Mesothelial cell of epicardium (in vitro differentiated cells): ENCODE data around the gene GPR39. TPM values are rescaled to one million over a fixed set of nuclear protein-coding genes. Genes with fewer than 3 reads are reported as not detected.

ENCODE experiments used
- DNase-seq, 2 experiments: peaks; one replicate each; pipeline ENCODE4 v3.0.0; 2021; ENCODE audit warnings: low spot score in 2 of 2; ENCODE audit not compliant: unreplicated experiment in 2 of 2
- H3K27ac Mint-ChIP-seq: 2 replicates; pipeline ENCODE4 v1.8.0; 2021; ENCODE audit warnings: mixed read lengths
- H3K27me3 Mint-ChIP-seq: 2 replicates; pipeline ENCODE4 v1.8.0; 2021; ENCODE audit warnings: low read depth, mixed read lengths
- H3K36me3 Mint-ChIP-seq: 2 replicates; pipeline ENCODE4 v1.8.0; 2021; ENCODE audit warnings: mixed read lengths
- H3K4me1 Mint-ChIP-seq: 2 replicates; pipeline ENCODE4 v1.8.0; 2021; ENCODE audit warnings: mixed read lengths
- H3K4me3 Mint-ChIP-seq: 2 replicates; pipeline ENCODE4 v1.8.0; 2021; ENCODE audit warnings: mild to moderate bottlenecking, moderate library complexity, mixed read lengths
- H3K9me3 Mint-ChIP-seq: 2 replicates; pipeline ENCODE4 v1.8.0; 2021; ENCODE audit warnings: mixed read lengths
- total RNA-seq: library from RNA; stranded (reverse); gene quantifications from 3 replicates; pipeline ENCODE4 v1.2.1, GENCODE V29; 2021
- TF ChIP-seq, protein P1 (sequence below): fragments of 200-600 bp; sonication (generic); IDR thresholded peaks from one replicate; pipeline ENCODE4 v1.5.0; 2021; ENCODE audit warnings: antibody characterized with exemption; ENCODE audit not compliant: unreplicated experiment

The GPR39 gene
- total RNA-seq, 1 donor from 2014 or later, result 0.31 TPM

DNA sequence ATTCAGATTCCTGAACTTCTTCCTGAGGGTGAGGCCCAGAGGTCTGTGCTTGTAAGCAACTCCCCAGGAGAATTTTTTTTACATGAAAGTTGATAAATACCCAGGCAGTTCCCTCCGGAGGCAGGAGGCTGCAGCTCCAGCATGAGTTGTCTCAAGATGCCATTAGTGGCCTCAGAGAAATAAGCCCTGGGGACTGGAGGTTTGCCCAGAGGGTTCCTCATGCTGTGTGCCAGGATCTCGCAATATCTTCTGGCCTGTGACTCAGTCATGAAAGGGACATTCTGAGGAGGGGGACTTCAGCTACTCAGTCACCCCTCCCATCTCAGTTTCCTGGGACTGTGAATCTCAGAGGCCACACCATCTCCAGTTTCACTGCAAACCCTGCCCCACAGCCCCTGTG is 203.5 kb downstream of the GPR39 start:
- TF ChIP-seq, protein P1, sequence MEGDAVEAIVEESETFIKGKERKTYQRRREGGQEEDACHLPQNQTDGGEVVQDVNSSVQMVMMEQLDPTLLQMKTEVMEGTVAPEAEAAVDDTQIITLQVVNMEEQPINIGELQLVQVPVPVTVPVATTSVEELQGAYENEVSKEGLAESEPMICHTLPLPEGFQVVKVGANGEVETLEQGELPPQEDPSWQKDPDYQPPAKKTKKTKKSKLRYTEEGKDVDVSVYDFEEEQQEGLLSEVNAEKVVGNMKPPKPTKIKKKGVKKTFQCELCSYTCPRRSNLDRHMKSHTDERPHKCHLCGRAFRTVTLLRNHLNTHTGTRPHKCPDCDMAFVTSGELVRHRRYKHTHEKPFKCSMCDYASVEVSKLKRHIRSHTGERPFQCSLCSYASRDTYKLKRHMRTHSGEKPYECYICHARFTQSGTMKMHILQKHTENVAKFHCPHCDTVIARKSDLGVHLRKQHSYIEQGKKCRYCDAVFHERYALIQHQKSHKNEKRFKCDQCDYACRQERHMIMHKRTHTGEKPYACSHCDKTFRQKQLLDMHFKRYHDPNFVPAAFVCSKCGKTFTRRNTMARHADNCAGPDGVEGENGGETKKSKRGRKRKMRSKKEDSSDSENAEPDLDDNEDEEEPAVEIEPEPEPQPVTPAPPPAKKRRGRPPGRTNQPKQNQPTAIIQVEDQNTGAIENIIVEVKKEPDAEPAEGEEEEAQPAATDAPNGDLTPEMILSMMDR, result no peak
- Mint-ChIP-seq H3K9me3 (no peaks in the 10 kb centered on the region), H3K27me3 (peaks cover 18% of the 10 kb centered on the region), H3K4me1 (peaks cover 4% of the 10 kb centered on the region), H3K27ac (no peak overlapping the region), H3K4me3 (no peak overlapping the region), H3K36me3 (no peaks in the 10 kb centered on the region)
- no peak for DNase-seq

DNA sequence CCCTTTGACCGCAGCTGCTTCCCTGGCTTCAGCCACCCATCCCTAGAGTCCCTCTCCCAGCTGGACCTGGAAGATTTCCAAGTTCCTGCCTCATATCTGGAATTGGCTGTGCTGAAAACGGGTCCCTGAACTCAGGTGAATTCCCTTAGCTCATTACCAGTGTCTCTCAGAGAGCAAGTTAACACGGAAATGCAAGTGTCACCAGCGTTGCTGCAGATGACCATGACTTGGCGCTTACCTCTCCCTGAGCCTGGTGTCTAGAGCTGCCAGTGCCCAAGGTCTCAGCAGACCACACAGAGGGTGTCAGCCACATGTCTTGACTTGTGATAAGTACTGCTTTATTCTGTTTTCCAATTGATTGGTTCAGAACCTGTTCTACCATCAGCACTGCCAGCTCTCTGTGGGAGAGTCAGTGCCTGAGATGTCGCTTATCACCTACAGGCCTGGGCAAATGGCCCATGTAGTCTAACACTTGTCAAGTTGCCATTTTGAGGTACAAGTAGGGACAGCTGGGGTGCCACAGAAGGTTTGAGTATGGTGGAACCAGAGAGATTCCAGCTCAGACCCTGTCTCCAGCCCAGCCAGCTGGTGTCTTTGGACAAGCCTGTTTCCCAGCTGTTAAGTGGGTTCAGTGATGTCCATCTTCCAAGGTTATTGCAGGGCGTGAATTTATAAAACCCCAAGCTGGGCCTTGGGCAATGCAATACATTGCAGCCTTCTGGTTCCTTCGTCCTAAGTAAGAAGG is 204.7 kb downstream of the GPR39 start:
- TF ChIP-seq, protein P1, result no peak
- Mint-ChIP-seq H3K4me1 (peaks cover 4% of the 10 kb centered on the region), H3K27me3 (peaks cover 15% of the 10 kb centered on the region), H3K36me3 (no peaks in the 10 kb centered on the region), H3K9me3 (no peaks in the 10 kb centered on the region), H3K4me3 (no peak overlapping the region), H3K27ac (no peak overlapping the region)
- no peak for DNase-seq

DNA sequence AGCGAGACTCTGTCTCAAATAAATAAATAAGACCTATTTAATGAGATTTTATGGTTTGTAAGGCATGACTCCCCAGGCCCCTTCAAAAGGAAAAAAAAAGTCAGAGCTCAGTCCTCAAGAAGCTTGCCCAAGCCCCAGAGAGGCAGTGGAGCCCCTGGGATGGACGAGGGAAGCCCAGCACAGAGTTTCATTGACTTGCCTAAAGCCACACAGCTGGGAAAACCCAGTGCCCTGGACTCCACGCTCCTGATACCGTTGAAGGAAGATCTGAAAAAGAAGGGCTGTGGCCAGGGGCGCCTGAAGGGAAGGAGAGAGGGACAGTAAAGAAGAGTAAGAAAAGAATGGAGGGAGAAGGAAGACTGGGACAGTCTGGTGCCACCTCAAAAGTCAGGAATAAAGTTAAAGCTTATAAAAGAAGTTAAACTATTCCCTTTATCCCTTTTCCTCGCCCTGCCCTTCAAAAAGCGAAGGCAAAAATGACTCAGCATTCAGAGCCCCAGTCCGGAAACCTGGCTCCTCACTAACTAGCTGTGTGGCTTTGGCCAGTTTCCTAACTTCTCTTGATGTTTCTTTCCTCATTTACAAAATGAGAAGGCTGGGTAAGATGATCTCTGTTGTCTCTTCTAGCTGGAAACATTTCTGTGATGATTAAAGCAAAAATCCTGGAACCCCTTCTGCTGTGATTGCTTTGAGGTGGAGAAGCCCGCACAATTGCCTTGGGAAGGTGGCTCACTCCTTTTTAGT is 206.7 kb downstream of the GPR39 start:
- Mint-ChIP-seq H3K27me3 (peaks cover 17% of the 10 kb centered on the region), H3K36me3 (no peaks in the 10 kb centered on the region), H3K4me3 (no peak overlapping the region), H3K9me3 (no peaks in the 10 kb centered on the region), H3K4me1 (no peaks in the 10 kb centered on the region), H3K27ac (no peak overlapping the region)
- TF ChIP-seq, protein P1, result no peak
- DNase-seq, result no peak

DNA sequence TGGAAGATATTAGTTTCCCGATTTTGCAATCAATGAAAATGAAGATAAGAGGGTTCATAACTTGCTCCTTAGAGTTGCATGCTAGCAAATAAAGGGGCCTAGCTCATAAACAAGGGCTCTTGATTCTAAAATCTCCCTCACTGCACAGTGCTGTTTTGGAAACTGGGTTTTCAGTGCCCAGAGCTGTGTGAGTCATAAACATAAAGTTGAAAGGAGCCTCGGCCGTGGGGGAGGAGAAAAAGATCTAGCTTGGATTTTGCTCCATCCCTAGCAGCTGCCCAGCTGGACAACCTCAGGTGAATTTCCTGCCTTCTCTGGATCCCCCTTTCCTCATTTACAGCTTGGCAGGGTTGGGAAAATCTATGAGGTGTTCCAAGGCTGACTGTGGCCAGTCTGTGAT is 210.9 kb downstream of the GPR39 start:
- TF ChIP-seq, protein P1, result no peak
- H3K4me1 Mint-ChIP-seq, result peaks cover 15% of the 10 kb centered on the region
- no peak overlapping the region for H3K27ac Mint-ChIP-seq
- H3K36me3 Mint-ChIP-seq, result no peaks in the 10 kb centered on the region
- H3K27me3 Mint-ChIP-seq, result peaks cover 21% of the 10 kb centered on the region
- H3K9me3 Mint-ChIP-seq, result no peaks in the 10 kb centered on the region
- no peak for DNase-seq
- no peak overlapping the region for H3K4me3 Mint-ChIP-seq

DNA sequence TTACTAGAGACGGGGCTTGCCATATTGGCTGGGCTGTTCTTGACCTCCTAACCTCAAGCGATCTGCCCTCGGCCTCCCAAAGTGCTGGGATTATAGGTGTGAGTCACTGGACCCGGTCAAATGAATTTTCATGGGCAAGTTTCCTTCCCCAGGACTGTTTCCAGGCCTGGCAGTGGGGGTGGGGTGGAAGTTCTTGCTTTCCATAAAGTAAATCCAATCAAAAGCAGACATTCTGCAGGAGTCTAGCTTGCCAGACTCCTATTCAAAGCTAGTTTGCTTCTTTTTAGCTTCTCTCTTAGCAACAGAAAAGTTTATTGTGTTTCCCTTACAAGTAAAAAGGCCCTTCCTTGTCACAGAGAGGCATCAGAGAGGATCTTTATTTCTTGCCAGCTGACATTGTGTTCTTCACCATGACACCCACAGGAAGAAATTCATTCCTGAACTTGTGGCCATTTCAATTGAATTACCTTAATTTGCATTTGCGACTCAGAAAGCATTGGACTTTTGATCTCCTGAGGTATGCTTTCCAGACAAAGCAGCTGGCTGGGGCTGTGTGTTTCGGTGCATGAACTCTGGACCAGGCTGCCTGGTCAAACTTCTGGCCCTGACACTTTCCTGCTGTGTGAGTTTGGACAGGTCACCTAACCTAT is 215.5 kb downstream of the GPR39 start:
- Mint-ChIP-seq H3K27me3 (peaks cover 9% of the 10 kb centered on the region), H3K4me3 (no peak overlapping the region), H3K4me1 (peaks cover 15% of the 10 kb centered on the region), H3K27ac (no peak overlapping the region), H3K36me3 (no peaks in the 10 kb centered on the region), H3K9me3 (no peaks in the 10 kb centered on the region)
- TF ChIP-seq, protein P1, result no peak
- no peak for DNase-seq
